A549 (cell line): ENCODE measurements around the gene MEGF9.

Source experiments
- CTCF ChIP-seq: fragments of >200 bp; sonication (Bioruptor Twin); formaldehyde crosslinking; IDR thresholded peaks from 3 replicates; pipeline ENCODE4 v1.5.1; 2016
- KDM5A ChIP-seq: fragments of 200-600 bp; sonication (generic); IDR thresholded peaks from 2 replicates; pipeline ENCODE4 v1.6.1; 2016; ENCODE audit warnings: antibody characterized with exemption, mild to moderate bottlenecking

GRCh38 chr9:120713257-120714087, 798 bp downstream of the MEGF9 start:
- TF ChIP-seq CTCF (no peak), KDM5A (no peak)
